ENCODE data around the gene SYNJ2.

DNA sequence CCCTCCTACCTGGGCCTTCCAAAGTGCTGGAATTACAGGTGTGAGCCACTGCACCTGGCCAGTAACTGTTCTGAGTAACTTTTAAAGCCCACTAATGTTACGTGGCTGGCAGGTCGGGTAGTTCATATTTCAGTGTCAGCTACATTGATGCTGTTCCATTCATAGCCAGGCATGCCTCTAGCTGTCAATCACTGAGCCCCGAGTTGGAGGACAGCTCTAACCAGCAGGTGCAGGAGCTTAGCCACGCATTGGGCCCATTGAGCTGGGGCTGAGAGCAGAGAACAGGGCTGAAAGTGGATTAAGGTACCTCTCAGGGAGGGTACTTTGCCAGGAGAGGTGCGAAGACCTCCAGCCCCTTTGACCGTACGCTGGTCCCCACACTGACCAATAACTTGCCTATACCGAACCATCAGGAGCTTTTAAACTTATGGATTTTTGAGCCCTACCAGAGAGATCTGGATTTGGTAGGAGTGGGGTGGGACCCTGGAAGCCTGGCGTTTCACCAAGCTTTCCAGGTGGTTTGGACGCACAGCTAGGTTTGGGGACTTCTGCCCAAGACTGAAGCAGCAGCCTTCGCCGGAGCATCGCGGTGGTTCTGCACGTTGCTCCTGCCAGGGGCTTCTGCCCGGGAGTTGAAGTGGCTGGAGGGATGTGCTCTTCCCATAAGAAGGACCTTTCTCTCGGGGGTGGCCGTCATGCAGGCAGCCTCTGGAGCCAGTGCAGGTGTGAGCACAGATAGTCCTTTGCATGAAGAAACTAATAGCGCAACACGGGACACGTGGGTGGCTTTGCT is 103.8 kb downstream of the SYNJ2 start:
- TF ChIP-seq, protein P1, sequence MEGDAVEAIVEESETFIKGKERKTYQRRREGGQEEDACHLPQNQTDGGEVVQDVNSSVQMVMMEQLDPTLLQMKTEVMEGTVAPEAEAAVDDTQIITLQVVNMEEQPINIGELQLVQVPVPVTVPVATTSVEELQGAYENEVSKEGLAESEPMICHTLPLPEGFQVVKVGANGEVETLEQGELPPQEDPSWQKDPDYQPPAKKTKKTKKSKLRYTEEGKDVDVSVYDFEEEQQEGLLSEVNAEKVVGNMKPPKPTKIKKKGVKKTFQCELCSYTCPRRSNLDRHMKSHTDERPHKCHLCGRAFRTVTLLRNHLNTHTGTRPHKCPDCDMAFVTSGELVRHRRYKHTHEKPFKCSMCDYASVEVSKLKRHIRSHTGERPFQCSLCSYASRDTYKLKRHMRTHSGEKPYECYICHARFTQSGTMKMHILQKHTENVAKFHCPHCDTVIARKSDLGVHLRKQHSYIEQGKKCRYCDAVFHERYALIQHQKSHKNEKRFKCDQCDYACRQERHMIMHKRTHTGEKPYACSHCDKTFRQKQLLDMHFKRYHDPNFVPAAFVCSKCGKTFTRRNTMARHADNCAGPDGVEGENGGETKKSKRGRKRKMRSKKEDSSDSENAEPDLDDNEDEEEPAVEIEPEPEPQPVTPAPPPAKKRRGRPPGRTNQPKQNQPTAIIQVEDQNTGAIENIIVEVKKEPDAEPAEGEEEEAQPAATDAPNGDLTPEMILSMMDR (IDR thresholded peaks at IDR 0.05; ENCODE audit: insufficient read depth, low read depth, low read length) = no peak
- TF ChIP-seq EZH2 (IDR thresholded peaks at IDR 0.05; ENCODE audit: insufficient read depth, low read length) = no peak

Measured in astrocyte (in vitro differentiated cells and primary cell).